IMR-90 (cell line): ENCODE data around the gene WNT2B. TPM values are rescaled to one million over a fixed set of nuclear protein-coding genes. Genes with fewer than 3 reads are reported as not detected.
A peak's percentile ranks its signal among the peaks of the same experiment; 100 is the strongest.

Source experiments
- ATAC-seq: fragments of 200-7000 bp; cut with Tn5 transposase; 2 replicates; pipeline ENCODE4 v1.9.1; 2020; ENCODE audit warnings: low read depth, mild to moderate bottlenecking, moderate library complexity
- BruUV-seq: library from RNA; stranded (reverse); fragments of 400-500 nt; replicated peaks from 2 replicates; lab custom pipeline; 2021; lab: Mats Ljungman, UMichigan
- CTCF ChIA-PET: fragments of 300-600 bp; formaldehyde crosslinking; extraction: SDS; loops from one replicate; lab custom pipeline; 2021; ENCODE audit warnings: antibody characterized with exemption; lab: Yijun Ruan, JAX
- POLR2A ChIA-PET: fragments of 300-600 bp; sonication (Branson Sonifier 250); formaldehyde crosslinking; loops from one replicate; lab custom pipeline; 2022; ENCODE audit warnings: antibody characterized with exemption; ENCODE audit not compliant: unreplicated experiment; lab: Charles Lee
- DNase-seq: peaks from one replicate; pipeline ENCODE4 v3.0.0; 2013
- H2AFZ ChIP-seq: replicated peaks from 2 replicates; pipeline ENCODE3; 2013; ENCODE audit warnings: low read length, mild to moderate bottlenecking; ENCODE audit not compliant: poor library complexity
- H2AK5ac ChIP-seq: 2 replicates; pipeline ENCODE4 v1.6.1; 2013; ENCODE audit warnings: low read depth, low read length, inconsistent platforms
- H2AK9ac ChIP-seq: replicated peaks from 2 replicates; pipeline ENCODE3; 2013; ENCODE audit warnings: mild to moderate bottlenecking, low read depth, low read length, moderate library complexity; ENCODE audit not compliant: poor library complexity
- H2BK120ac ChIP-seq: 2 replicates; pipeline ENCODE4 v1.6.1; 2013; ENCODE audit warnings: low read depth, low read length, inconsistent platforms
- H2BK15ac ChIP-seq: 3 replicates; pipeline ENCODE4 v1.6.1; 2013; ENCODE audit warnings: low read depth, low read length, inconsistent platforms
- H2BK20ac ChIP-seq: 2 replicates; pipeline ENCODE4 v1.6.1; 2013; ENCODE audit warnings: low read depth, mild to moderate bottlenecking, inconsistent platforms, low read length, moderate library complexity
- H2BK5ac ChIP-seq: 2 replicates; pipeline ENCODE4 v1.6.1; 2013; ENCODE audit warnings: mild to moderate bottlenecking, low read depth, low read length, inconsistent platforms; ENCODE audit not compliant: poor library complexity, severe bottlenecking
- H3K14ac ChIP-seq: replicated peaks from 2 replicates; pipeline ENCODE4 v1.6.1; 2013; ENCODE audit warnings: low read depth, low read length, inconsistent platforms
- H3K18ac ChIP-seq: 2 replicates; pipeline ENCODE4 v1.6.1; 2013; ENCODE audit warnings: low read depth, low read length, control low read depth
- H3K23ac ChIP-seq: 2 replicates; pipeline ENCODE4 v1.6.1; 2013; ENCODE audit warnings: low read depth, low read length, inconsistent platforms
- H3K27ac ChIP-seq: 2 replicates; pipeline ENCODE4 v1.5.1; 2013; ENCODE audit warnings: mild to moderate bottlenecking, control low read depth, low read length; ENCODE audit not compliant: insufficient read depth
- H3K27me3 ChIP-seq: 2 replicates; pipeline ENCODE4 v1.6.1; 2013; ENCODE audit warnings: low read length; ENCODE audit not compliant: control insufficient read depth, insufficient read depth
- H3K36me3 ChIP-seq: 2 replicates; pipeline ENCODE4 v1.6.1; 2013; ENCODE audit warnings: low read length, mixed read lengths; ENCODE audit not compliant: control insufficient read depth, insufficient read depth
- H3K4ac ChIP-seq: 2 replicates; pipeline ENCODE4 v1.6.1; 2013; ENCODE audit warnings: low read depth, low read length, inconsistent platforms
- H3K4me1 ChIP-seq: 2 replicates; pipeline ENCODE4 v1.6.1; 2013; ENCODE audit warnings: low read length, mixed read lengths; ENCODE audit not compliant: control insufficient read depth, insufficient read depth
- H3K4me2 ChIP-seq: 2 replicates; pipeline ENCODE4 v1.6.1; 2013; ENCODE audit warnings: low read depth, mild to moderate bottlenecking, control low read depth, low read length, moderate library complexity
- H3K4me3 ChIP-seq: 2 replicates; pipeline ENCODE4 v1.5.1; 2013; ENCODE audit warnings: low read depth, mild to moderate bottlenecking, control low read depth, low read length, moderate library complexity; ENCODE audit not compliant: insufficient read depth
- H3K56ac ChIP-seq: 2 replicates; pipeline ENCODE4 v1.6.1; 2013; ENCODE audit warnings: low read length, inconsistent platforms; ENCODE audit not compliant: insufficient read depth; ENCODE audit errors: extremely low read depth
- H3K79me1 ChIP-seq, 2 experiments: 2 replicates each; pipeline ENCODE4 v1.6.1; 2013; ENCODE audit warnings: low read length in 2 of 2, inconsistent platforms in 1 of 2, low read depth in 1 of 2
- H3K9ac ChIP-seq: 2 replicates; pipeline ENCODE4 v1.6.1; 2013; ENCODE audit warnings: low read depth, low read length, control low read depth
- H3K9me1 ChIP-seq: 2 replicates; pipeline ENCODE4 v1.6.1; 2013; ENCODE audit warnings: low read length, inconsistent platforms; ENCODE audit not compliant: insufficient read depth
- H3K9me3 ChIP-seq: 2 replicates; pipeline ENCODE4 v1.6.1; 2013; ENCODE audit warnings: low read length; ENCODE audit not compliant: control insufficient read depth, insufficient read depth
- H4K20me1 ChIP-seq: 2 replicates; pipeline ENCODE4 v1.6.1; 2013; ENCODE audit warnings: low read length, inconsistent platforms; ENCODE audit not compliant: insufficient read depth
- H4K5ac ChIP-seq: 2 replicates; pipeline ENCODE4 v1.6.1; 2013; ENCODE audit warnings: mild to moderate bottlenecking, low read depth, low read length, control low read depth
- H4K8ac ChIP-seq, 2 experiments: 2 replicates each; pipeline ENCODE4 v1.6.1; 2013; ENCODE audit warnings: low read depth in 2 of 2, low read length in 2 of 2, control low read depth in 1 of 2, inconsistent platforms in 1 of 2
- H4K91ac ChIP-seq: 2 replicates; pipeline ENCODE4 v1.6.1; 2013; ENCODE audit warnings: low read depth, low read length, inconsistent platforms; ENCODE audit not compliant: insufficient read depth
- CEBPB ChIP-seq: IDR thresholded peaks from 2 replicates; pipeline ENCODE4 v1.6.1; 2012; ENCODE audit warnings: low read depth, low read length, improper control_type of control experiment
- MXI1 ChIP-seq: IDR thresholded peaks from 2 replicates; pipeline ENCODE4 v1.6.1; 2012; ENCODE audit warnings: low read depth, mild to moderate bottlenecking, low read length, moderate library complexity, borderline replicate concordance
- WGBS, 2 experiments: methylation state at CpG; one replicate each; pipeline versions ENCODE4 v1.1.5 to v1.1.7; 2013; ENCODE audit warnings: missing lambda C conversion rate in 2 of 2; ENCODE audit not compliant: insufficient read length in 1 of 2; ENCODE audit errors: extremely low coverage in 2 of 2; 5-methylcytosine and 5-hydroxymethylcytosine counted together
- dilution Hi-C: fragments of 300-500 bp; cut with HindIII; formaldehyde crosslinking; loops from one replicate; pipeline ENCODE4 v1.14.3; 2018; ENCODE audit warnings: low sequenced_read_pairs; ENCODE audit not compliant: unreplicated experiment
- in situ Hi-C: fragments of 300-500 bp; cut with MboI; formaldehyde crosslinking; loops from 3 replicates; pipeline ENCODE4 v1.14.3; 2019; ENCODE audit warnings: low sequenced_read_pairs, inconsistent platforms, mixed read lengths
- intact Hi-C: fragments of 100-400 bp; cut with micrococcal nuclease; formaldehyde crosslinking; loops from 2 replicates; pipeline ENCODE4 v1.10.0; 2022
- polyA plus RNA-seq, 3 experiments: library from polyadenylated mRNA; depleted of rRNA; stranded (reverse); fragments of >200 nt; gene quantifications; 2 replicates each; pipeline ENCODE4 v1.2.3, GENCODE V29; 2012; ENCODE audit warnings: low replicate concordance in 1 of 3
- total RNA-seq: library from RNA; depleted of rRNA; stranded (reverse); fragments of >200 nt; gene quantifications from 2 replicates; pipeline ENCODE4 v1.2.3, GENCODE V29; 2012

The WNT2B gene
- total and polyA plus RNA-seq, 2 of the 4 experiments (the other 2 are of a cell fraction) = 0.50 to 0.54 TPM

DNA sequence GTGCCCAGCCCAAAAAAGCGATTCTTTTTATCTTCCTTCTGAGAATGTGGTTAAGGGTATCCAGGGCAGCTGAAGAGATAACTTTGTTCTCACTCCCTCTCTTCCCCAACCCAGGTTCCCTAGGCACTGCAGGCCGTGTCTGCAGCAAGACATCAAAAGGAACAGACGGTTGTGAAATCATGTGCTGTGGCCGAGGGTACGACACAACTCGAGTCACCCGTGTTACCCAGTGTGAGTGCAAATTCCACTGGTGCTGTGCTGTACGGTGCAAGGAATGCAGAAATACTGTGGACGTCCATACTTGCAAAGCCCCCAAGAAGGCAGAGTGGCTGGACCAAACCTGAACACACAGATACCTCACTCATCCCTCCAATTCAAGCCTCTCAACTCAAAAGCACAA lies 11.4 kb downstream of the WNT2B start:
- no peak overlapping the region for H4K8ac ChIP-seq
- H2AK5ac ChIP-seq = no peak overlapping the region
- H3K23ac ChIP-seq = no peak overlapping the region
- no peak overlapping the region for H2BK120ac ChIP-seq
- no peak overlapping the region for H2BK20ac ChIP-seq
- no peaks in the 10 kb centered on the region for H3K9me3 ChIP-seq
- peaks cover 9% of the 10 kb centered on the region for H3K36me3 ChIP-seq
- H3K27ac ChIP-seq = no peak overlapping the region
- H4K20me1 ChIP-seq = peaks cover 15% of the 10 kb centered on the region
- H3K14ac ChIP-seq = no peak overlapping the region
- H3K4me1 ChIP-seq = peaks cover 24% of the 10 kb centered on the region
- TF ChIP-seq MXI1 = no peak
- peak; percentile 47; the same call in 1 of the 2 replicates for TF ChIP-seq CEBPB
- H3K79me1 ChIP-seq = no peaks in the 10 kb centered on the region; a peak in 1 of 4 replicates
- in situ Hi-C loops = no loop called here
- H4K91ac ChIP-seq = no peak overlapping the region
- no peak overlapping the region for H2BK15ac ChIP-seq
- H2AFZ ChIP-seq = no peak overlapping the region
- no peak overlapping the region for H2BK5ac ChIP-seq
- H2AK9ac ChIP-seq = no peak overlapping the region
- H3K4me2 ChIP-seq = no peak overlapping the region
- H3K9me1 ChIP-seq = peaks cover 21% of the 10 kb centered on the region
- no peak overlapping the region for H4K5ac ChIP-seq
- no peak overlapping the region for H3K9ac ChIP-seq
- WGBS, 2 experiments = no CpG with 5 or more reads among the region's 9 CpGs
- H3K27me3 ChIP-seq = peaks cover 5% of the 10 kb centered on the region
- DNase-seq (no peak), ATAC-seq (no peak)
- H3K56ac ChIP-seq = no peak overlapping the region
- ChIA-PET POLR2A (no interaction called here), CTCF (no interaction called here)
- no peak overlapping the region for H3K18ac ChIP-seq
- H3K4ac ChIP-seq = no peak overlapping the region
- dilution Hi-C loops = no loop called here
- no TSS peak for BruUV-seq
- H3K4me3 ChIP-seq = no peak overlapping the region
- intact Hi-C loops = no loop called here
